H1 (cell line): ENCODE results near the gene TFF3. TPM values are rescaled to one million over a fixed set of nuclear protein-coding genes. Genes with fewer than 3 reads are reported as not detected.

Experiments used
- CBX8 ChIP-seq: fragments of 300-800, 300-1000 bp; sonication (generic); IDR thresholded peaks from 2 replicates; pipeline ENCODE4 v1.7.1; 2016; ENCODE audit warnings: low read depth, low read length, borderline replicate concordance
- CHD1 ChIP-seq: IDR thresholded peaks from 2 replicates; pipeline ENCODE4 v1.6.1; 2012; ENCODE audit warnings: low read depth, low read length, improper control_type of control experiment
- EZH2 ChIP-seq: fragments of 200-600 bp; sonication (generic); IDR thresholded peaks from 2 replicates; pipeline ENCODE4 v1.7.1; 2012; ENCODE audit warnings: low read depth, mild to moderate bottlenecking, moderate library complexity, low read length, inconsistent platforms; ENCODE audit not compliant: severe bottlenecking
- HDAC6 ChIP-seq: IDR thresholded peaks from one replicate; pipeline ENCODE4 v1.7.1; 2012; ENCODE audit warnings: low read depth, mild to moderate bottlenecking, inconsistent platforms, low read length, moderate library complexity
- NRF1 ChIP-seq: IDR thresholded peaks from 2 replicates; pipeline ENCODE4 v1.6.1; 2011; ENCODE audit warnings: mild to moderate bottlenecking, low read depth, low read length, improper control_type of control experiment
- POLR2AphosphoS5 ChIP-seq: IDR thresholded peaks from 2 replicates; pipeline ENCODE4 v1.6.1; 2011; ENCODE audit warnings: low read depth, low read length
- SIN3A ChIP-seq, 2 experiments: IDR thresholded peaks in 1 of 2; conservative IDR thresholded peaks in 1 of 2; 2 replicates each; pipeline ENCODE4 v1.6.1; 2011 to 2012; ENCODE audit warnings: low read length in 2 of 2, improper control_type of control experiment in 1 of 2, low read depth in 1 of 2, mild to moderate bottlenecking in 1 of 2
- TEAD4 ChIP-seq: IDR thresholded peaks from 2 replicates; pipeline ENCODE4 v1.6.1; 2012; ENCODE audit warnings: low read depth, low read length, inconsistent platforms, mixed read lengths
- YY1 ChIP-seq: IDR thresholded peaks from 2 replicates; pipeline ENCODE4 v1.6.1; 2011; ENCODE audit warnings: low read depth, mild to moderate bottlenecking, low read length
- polyA plus RNA-seq, 7 experiments: library from polyadenylated mRNA; depleted of rRNA in 3 of 7; stranded (reverse) in 5 of 7; unstranded in 2 of 7; fragments of >200 nt in 5 of 7; fragments of 200-250 nt in 2 of 7; gene quantifications; 1 replicate in 5 of 7; 2 replicates in 1 of 7; 4 replicates in 1 of 7; pipeline versions ENCODE4 v1.2.1 to v1.2.3, GENCODE V29; 2011 to 2013; ENCODE audit warnings: missing spikeins in 2 of 7, mixed read lengths in 2 of 7
- total RNA-seq: library from RNA; stranded (reverse); fragmentation: NEBNext Ultra II Directional; extraction: Animal tissue kit (Norgen Biotek cat#: 25700); gene quantifications from 2 replicates; pipeline ENCODE4 v1.2.1, GENCODE V29; 2021
- TF ChIP-seq, protein P1 (sequence below), 3 experiments: IDR thresholded peaks; 1 replicate in 2 of 3; 2 replicates in 1 of 3; pipeline versions ENCODE4 v1.5.1 to v1.6.1; 2011; ENCODE audit warnings: low read length in 3 of 3, mild to moderate bottlenecking in 3 of 3, inconsistent platforms in 2 of 3, low read depth in 1 of 3, moderate library complexity in 1 of 3; ENCODE audit not compliant: insufficient read depth in 1 of 3; ENCODE audit errors: control extremely low read depth in 1 of 3
- TF ChIP-seq, protein P2 (sequence below): IDR thresholded peaks from 2 replicates; pipeline ENCODE4 v1.6.1; 2012; ENCODE audit warnings: inconsistent platforms

The TFF3 gene
- total and polyA plus RNA-seq, 2 of the 8 experiments (the other 6 are each of a cell fraction or from before 2014, with no cell fraction given): 1.7 to 6.7 TPM

DNA sequence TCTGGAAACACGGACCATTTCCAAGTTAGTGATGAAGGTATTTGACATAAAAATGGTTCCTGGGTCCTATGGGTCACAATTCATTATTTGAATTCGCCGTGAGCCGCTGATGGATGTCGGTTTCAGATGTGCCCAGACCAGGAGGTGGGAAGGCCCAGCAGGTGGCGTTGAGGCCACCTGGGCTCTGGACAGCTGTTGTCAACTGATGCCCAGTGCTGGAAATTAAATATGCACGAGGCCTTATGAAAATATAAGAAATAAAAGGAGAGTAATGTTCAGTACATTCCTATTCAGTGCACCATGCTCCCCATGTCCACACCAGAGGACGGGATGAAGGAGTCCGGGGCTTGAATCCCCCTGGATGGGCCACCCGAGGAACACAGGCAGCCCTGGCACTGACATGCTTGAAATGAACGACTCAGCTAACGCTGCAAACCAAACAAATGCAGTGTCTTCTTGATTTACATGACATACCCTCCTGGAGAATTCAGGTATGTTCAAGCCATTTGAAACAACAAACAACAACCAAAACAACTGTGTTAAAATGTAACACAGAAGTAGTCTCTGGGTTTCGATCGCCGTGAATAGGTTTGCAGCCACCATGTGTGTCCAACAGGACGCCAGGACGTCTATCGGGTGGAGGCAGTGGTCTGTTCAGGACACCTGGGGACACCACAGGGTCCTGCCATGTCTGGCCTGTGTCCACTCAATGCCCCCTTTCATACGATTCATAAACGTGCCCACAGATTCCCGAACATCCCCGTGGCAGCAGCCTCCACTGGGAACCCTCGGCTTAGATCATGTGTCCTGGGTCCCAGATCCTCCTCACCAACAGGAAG, 6.1 kb downstream of the TFF3 start (continued):
- TF ChIP-seq, protein P1, sequence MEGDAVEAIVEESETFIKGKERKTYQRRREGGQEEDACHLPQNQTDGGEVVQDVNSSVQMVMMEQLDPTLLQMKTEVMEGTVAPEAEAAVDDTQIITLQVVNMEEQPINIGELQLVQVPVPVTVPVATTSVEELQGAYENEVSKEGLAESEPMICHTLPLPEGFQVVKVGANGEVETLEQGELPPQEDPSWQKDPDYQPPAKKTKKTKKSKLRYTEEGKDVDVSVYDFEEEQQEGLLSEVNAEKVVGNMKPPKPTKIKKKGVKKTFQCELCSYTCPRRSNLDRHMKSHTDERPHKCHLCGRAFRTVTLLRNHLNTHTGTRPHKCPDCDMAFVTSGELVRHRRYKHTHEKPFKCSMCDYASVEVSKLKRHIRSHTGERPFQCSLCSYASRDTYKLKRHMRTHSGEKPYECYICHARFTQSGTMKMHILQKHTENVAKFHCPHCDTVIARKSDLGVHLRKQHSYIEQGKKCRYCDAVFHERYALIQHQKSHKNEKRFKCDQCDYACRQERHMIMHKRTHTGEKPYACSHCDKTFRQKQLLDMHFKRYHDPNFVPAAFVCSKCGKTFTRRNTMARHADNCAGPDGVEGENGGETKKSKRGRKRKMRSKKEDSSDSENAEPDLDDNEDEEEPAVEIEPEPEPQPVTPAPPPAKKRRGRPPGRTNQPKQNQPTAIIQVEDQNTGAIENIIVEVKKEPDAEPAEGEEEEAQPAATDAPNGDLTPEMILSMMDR (IDR thresholded peaks at IDR 0.05; ENCODE audit: control extremely low read depth in 1 of 3, insufficient read depth in 1 of 3, low read depth in 1 of 3, low read length in 3 of 3): no peak
- no peak for TF ChIP-seq SIN3A (conservative IDR thresholded peaks at IDR 0.05 in 1 of 2, IDR thresholded peaks at IDR 0.05 in 1 of 2; ENCODE audit: low read depth in 1 of 2, low read length in 2 of 2)
- no peak for TF ChIP-seq HDAC6
- TF ChIP-seq, protein P2, sequence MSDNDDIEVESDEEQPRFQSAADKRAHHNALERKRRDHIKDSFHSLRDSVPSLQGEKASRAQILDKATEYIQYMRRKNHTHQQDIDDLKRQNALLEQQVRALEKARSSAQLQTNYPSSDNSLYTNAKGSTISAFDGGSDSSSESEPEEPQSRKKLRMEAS: no peak
- no peak for TF ChIP-seq CBX8
- TF ChIP-seq TEAD4: no peak
- TF ChIP-seq POLR2AphosphoS5: no peak
- no peak for TF ChIP-seq NRF1
- no peak for TF ChIP-seq EZH2
- no peak for TF ChIP-seq CHD1
- no peak for TF ChIP-seq YY1
